BLaER1 (cell line): Measurements from ENCODE around the gene ABI3.

Experiments
- H3K27ac ChIP-seq: shearing (Covaris generic); formaldehyde crosslinking; 2 replicates; pipeline ENCODE4 v1.8.1; 2022
- H3K27me3 ChIP-seq: shearing (Covaris generic); formaldehyde crosslinking; 2 replicates; pipeline ENCODE4 v1.8.1; 2022
- H3K36me3 ChIP-seq: shearing (Covaris generic); formaldehyde crosslinking; 2 replicates; pipeline ENCODE4 v1.8.1; 2022
- H3K4me1 ChIP-seq: shearing (Covaris generic); formaldehyde crosslinking; 2 replicates; pipeline ENCODE4 v1.8.1; 2022
- H3K4me2 ChIP-seq: shearing (Covaris generic); formaldehyde crosslinking; 2 replicates; pipeline ENCODE4 v1.8.1; 2022
- H3K4me3 ChIP-seq: shearing (Covaris generic); formaldehyde crosslinking; 2 replicates; pipeline ENCODE4 v1.8.1; 2022
- H3K9ac ChIP-seq: shearing (Covaris generic); formaldehyde crosslinking; 2 replicates; pipeline ENCODE4 v1.8.1; 2022
- H3K9me3 ChIP-seq: shearing (Covaris generic); formaldehyde crosslinking; 2 replicates; pipeline ENCODE4 v1.8.1; 2022
- H4K20me1 ChIP-seq: shearing (Covaris generic); formaldehyde crosslinking; 2 replicates; pipeline ENCODE4 v1.8.1; 2022
- Cebpa-rat ChIP-seq: shearing (Covaris generic); IDR thresholded peaks from 2 replicates; pipeline ENCODE4 v1.8.1; 2022

The ABI3 gene

DNA sequence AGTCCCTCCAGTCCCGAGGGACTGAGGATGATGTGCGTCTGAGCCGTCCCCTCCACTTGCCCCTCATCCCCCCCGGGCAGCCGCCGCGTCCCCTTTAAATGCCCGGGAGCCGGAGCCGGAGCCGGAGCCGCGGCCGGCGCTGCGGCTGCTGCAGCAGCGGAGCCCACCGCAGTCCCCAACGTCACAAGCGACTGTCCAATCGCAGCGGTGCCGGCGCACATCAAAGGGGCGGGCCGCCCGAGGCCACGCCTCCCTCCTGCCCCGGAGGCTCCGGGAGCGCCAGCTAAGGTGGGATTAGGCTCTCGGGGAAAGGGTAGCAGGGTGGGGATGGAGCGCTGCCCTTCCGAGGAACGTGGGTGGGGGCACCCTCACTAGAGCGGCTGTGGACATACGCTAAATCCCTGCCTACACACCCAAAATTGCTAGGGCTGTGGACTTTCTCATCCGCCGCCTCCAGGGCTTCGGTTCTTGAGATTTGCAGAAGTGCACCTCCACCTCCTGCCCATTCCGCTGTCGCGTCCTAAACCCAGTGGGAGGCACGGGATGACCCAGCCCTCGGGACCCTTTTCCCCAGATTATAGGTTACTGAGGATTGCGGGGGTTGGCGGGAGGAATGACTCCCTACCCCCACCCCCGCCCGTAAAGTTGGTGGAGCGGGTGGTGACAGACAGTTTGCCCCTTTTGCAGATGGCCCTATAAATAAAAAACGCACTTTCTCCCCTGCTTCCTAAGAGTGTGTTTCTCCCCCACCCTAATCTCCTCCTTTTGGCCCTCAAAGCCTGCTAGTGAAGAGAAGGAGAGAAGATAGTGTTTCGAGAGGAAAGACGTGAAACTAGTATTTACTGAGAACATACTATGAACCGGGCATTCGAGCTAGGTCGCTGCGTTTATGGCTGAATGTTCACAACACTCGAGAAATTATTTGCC lies 20.4 kb downstream of the ABI3 start, which contains the start of gene PHOSPHO1:
Gene PHOSPHO1, minus strand, starts transcription at position 152 of the 927 bp plus-strand sequence. CDS start 4,096 bp downstream, outside the sequence.
- Histone ChIP-seq H3K4me1 (peaks cover 32% of the 10 kb centered on the region), H3K27me3 (peaks cover 42% of the 10 kb centered on the region), H3K9me3 (no peaks in the 10 kb centered on the region), H3K27ac (no peak within 1 kb of the TSS), H3K4me2 (peak within 1 kb of the TSS; percentile 99), H3K36me3 (no peaks in the 10 kb centered on the region), H3K9ac (peak within 1 kb of the TSS; percentile 48; the same call in 1 of the 2 replicates), H3K4me3 (peak within 1 kb of the TSS; percentile 70), H4K20me1 (no peaks in the 10 kb centered on the region; the same call in 1 of the 2 replicates)
- TF ChIP-seq Cebpa-rat, result no peak

DNA sequence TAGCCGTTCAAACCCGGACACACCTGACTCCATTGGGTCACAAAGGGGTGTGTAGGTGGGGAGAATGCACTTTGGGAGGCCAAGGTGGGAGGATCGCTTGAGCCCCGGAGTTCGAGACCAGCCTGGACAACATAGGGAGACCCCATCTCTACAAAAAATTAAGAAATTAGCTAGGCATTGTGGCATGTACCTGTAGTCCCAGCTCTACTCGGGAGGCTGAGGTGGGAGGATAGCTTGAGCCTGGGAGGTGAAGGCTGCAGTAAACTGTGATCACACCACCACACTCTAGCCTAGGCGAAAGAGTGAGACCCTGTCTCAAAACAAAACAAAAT lies 21.0 kb downstream of the ABI3 start:
- Histone ChIP-seq H3K4me2 (peak overlapping the region; percentile 99; the same call in 1 of the 2 replicates), H3K36me3 (no peaks in the 10 kb centered on the region), H3K27me3 (peaks cover 36% of the 10 kb centered on the region), H3K4me3 (no peak overlapping the region), H3K4me1 (peaks cover 32% of the 10 kb centered on the region), H4K20me1 (no peaks in the 10 kb centered on the region; the same call in 1 of the 2 replicates), H3K9me3 (no peaks in the 10 kb centered on the region), H3K27ac (no peak overlapping the region), H3K9ac (no peak overlapping the region)
- no peak for TF ChIP-seq Cebpa-rat

DNA sequence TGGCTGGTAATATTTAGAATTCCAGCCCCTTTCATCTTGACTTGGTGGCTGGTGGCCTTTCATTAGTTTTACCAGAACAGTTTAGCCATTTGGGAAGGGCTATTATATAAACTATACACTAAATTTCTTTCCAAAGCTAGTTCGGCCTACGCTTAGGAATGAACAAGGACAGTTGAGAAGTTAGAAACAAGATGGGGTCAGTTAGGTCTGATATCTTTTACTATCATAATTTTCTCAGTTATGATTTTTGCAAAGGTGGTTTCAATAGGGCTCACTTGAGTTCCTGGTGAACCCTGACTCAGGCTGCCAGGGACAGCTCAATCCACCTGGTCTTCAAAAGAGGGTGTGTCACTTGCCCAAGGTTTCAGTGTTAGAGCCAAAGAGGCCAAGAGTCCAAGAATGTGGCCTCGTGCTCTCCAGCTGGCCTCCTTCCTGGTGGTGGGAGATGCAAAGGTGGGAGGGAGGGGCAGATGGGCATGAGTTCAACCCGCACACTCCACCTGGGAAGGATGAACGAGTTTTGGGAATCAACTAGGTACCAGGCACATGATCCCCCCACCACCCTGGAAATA lies 24.1 kb downstream of the ABI3 start:
- Histone ChIP-seq H3K27me3 (peaks cover 23% of the 10 kb centered on the region), H3K4me3 (no peak overlapping the region), H3K36me3 (no peaks in the 10 kb centered on the region), H3K9ac (no peak overlapping the region), H4K20me1 (no peaks in the 10 kb centered on the region), H3K9me3 (no peaks in the 10 kb centered on the region), H3K4me2 (no peak overlapping the region), H3K27ac (no peak overlapping the region), H3K4me1 (peaks cover 14% of the 10 kb centered on the region)
- no peak for TF ChIP-seq Cebpa-rat

DNA sequence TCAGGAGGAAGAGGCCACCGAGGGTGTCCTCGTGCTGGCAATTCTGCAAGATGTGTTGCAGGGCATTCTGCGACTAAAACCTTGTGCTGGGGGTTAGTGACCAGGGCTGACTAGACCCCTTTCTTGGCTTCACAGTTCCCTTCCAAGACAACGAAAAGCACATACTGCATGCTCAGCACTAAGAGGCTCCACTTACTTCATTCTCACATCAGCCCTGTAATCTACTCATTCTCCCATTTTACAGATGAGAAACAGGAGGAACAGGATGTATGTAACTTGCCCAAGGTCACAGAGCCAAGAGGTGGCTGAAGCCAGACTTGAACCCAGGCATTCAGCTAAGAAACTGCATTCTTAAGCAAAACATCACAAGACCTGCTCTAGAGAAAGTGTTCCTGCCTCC lies 25.4 kb downstream of the ABI3 start:
- H3K9ac ChIP-seq, result no peak overlapping the region
- TF ChIP-seq Cebpa-rat, result no peak
- H3K4me2 ChIP-seq, result no peak overlapping the region

DNA sequence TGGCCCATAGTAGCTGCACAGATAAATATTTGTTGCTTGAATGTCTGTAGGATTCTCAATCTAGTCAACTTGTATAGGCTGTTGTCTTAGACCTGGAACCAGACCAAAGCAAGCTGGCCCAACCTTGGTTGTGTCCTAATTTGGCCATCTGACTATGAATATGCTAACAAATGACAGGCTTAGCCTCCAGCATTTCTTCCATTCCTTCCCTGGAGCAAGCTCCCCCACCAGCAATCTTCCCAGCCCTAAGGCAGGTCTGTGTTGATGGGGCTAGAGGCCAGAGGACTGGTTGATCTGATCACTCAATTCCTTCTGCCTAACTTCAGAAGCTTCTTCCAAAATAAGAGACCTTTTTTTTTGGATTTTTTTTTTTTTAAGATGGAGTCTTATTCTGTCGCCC lies 29.5 kb downstream of the ABI3 start:
- H3K9me3 ChIP-seq, result no peaks in the 10 kb centered on the region
- no peaks in the 10 kb centered on the region for H3K36me3 ChIP-seq
- H3K9ac ChIP-seq, result no peak overlapping the region
- H3K4me1 ChIP-seq, result no peaks in the 10 kb centered on the region
- H3K27me3 ChIP-seq, result no peaks in the 10 kb centered on the region
- no peaks in the 10 kb centered on the region for H4K20me1 ChIP-seq
- no peak overlapping the region for H3K4me3 ChIP-seq
- no peak for TF ChIP-seq Cebpa-rat
- no peak overlapping the region for H3K27ac ChIP-seq
- no peak overlapping the region for H3K4me2 ChIP-seq

More for the DNA sequence above, 25.4 kb downstream of the ABI3 start:
- H3K4me1 ChIP-seq, result peaks cover 5% of the 10 kb centered on the region
- no peaks in the 10 kb centered on the region for H3K36me3 ChIP-seq
- H3K4me3 ChIP-seq, result no peak overlapping the region
- peaks cover 10% of the 10 kb centered on the region for H3K27me3 ChIP-seq
- H4K20me1 ChIP-seq, result no peaks in the 10 kb centered on the region
- no peaks in the 10 kb centered on the region for H3K9me3 ChIP-seq
- H3K27ac ChIP-seq, result no peak overlapping the region

DNA sequence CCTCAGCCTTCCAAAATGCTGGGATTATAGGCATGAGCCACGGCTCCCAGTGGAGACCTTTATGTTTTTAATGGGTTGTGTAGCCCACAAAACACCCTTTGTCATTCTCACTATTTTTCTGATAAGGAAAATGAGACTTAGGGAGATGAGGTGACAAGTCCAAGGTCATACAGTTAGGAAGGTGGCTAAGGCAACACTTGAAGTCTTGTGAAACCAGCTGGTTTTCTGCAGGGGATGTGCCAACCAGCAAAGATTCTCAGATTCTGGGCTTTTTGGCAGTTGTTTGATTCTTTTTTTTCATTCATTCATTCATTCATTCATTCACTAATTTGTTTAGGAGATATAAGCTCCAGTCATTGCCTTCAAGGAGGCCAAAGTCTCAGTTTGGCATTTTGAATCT lies 30.1 kb downstream of the ABI3 start:
- Histone ChIP-seq H4K20me1 (no peaks in the 10 kb centered on the region), H3K36me3 (no peaks in the 10 kb centered on the region), H3K4me2 (no peak overlapping the region), H3K9ac (no peak overlapping the region), H3K9me3 (no peaks in the 10 kb centered on the region), H3K27me3 (no peaks in the 10 kb centered on the region), H3K27ac (no peak overlapping the region), H3K4me1 (no peaks in the 10 kb centered on the region), H3K4me3 (no peak overlapping the region)
- no peak for TF ChIP-seq Cebpa-rat

DNA sequence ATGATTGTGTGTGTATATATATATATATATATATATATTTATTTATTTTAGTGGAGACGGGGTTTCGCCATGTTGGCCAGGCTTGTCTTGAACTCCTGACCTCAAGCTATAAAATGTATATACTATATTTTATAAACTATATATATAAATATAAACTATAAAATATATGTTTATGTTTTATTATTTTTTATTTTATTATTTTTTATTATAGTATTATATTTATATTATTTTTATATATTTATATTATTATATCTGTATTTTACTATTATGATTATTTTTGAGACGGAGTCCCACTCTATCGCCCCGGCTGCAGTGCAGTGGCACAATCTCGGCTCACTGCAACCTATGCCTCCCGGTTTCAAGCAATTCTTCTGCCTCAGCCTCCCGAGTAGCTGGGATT lies 30.5 kb downstream of the ABI3 start:
- Histone ChIP-seq H3K4me2 (no peak overlapping the region), H3K36me3 (no peaks in the 10 kb centered on the region), H3K4me1 (no peaks in the 10 kb centered on the region), H3K9me3 (no peaks in the 10 kb centered on the region), H3K27me3 (no peaks in the 10 kb centered on the region), H3K4me3 (no peak overlapping the region), H4K20me1 (no peaks in the 10 kb centered on the region), H3K9ac (no peak overlapping the region), H3K27ac (no peak overlapping the region)
- no peak for TF ChIP-seq Cebpa-rat

DNA sequence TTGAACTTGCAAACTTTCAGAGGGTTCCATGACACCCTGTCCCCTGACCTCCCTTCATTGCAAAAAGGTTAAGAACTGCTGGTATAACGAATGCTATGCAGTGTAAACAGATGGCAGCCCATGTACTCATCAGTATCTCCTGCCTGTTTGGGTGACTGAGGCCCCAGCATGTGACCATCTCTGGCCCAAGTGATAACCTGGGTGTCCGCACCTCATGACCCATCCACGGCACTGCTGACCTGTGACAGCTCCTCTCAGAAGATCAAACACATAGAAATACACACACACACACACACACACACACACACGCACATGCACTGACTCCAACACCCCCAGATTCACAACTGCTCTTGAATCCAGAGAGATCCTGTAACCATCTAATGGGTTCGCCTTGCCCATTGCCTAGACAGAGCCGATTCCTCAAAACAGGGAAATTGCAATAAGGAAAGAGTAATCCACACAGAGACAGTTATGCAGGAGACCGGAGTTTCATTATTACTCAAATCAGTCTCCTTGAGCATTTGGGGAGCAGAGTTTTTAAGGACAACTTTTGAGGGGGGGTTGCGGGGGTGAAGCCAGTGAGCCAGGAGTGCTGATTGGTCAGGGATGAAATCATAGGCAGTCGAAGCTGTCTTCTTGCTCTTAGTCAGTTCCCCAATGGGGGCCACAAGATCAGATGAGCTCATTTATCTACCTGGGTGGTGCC lies 31.3 kb downstream of the ABI3 start:
- Histone ChIP-seq H3K4me2 (no peak overlapping the region), H3K4me3 (no peak overlapping the region), H3K27ac (no peak overlapping the region), H3K4me1 (no peaks in the 10 kb centered on the region), H4K20me1 (no peaks in the 10 kb centered on the region), H3K27me3 (no peaks in the 10 kb centered on the region), H3K9ac (no peak overlapping the region), H3K36me3 (no peaks in the 10 kb centered on the region), H3K9me3 (no peaks in the 10 kb centered on the region)
- TF ChIP-seq Cebpa-rat, result no peak

DNA sequence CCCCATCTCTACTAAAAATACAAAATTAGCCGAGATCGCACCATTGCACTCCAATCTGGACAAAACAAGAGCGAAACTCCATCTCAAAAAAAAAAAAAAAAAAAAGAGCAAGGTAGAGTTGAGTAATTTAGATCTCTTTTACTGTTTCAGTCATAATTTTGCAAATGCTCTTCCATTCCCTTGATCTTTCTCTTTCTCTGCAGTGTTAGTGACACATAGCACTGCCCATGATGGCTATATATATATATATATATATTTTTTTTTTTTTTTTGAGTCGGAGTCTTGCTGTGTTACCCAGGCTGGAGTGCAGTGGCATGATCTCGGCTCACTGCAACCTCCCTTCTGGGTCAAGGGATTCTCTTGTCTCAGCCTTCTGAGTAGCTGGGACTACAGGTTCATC lies 32.3 kb downstream of the ABI3 start:
- no peak overlapping the region for H3K4me3 ChIP-seq
- H3K9me3 ChIP-seq, result no peaks in the 10 kb centered on the region
- no peak overlapping the region for H3K9ac ChIP-seq
- H3K27ac ChIP-seq, result no peak overlapping the region
- H3K4me1 ChIP-seq, result peaks cover 7% of the 10 kb centered on the region
- no peaks in the 10 kb centered on the region for H4K20me1 ChIP-seq
- TF ChIP-seq Cebpa-rat, result no peak
- H3K27me3 ChIP-seq, result no peaks in the 10 kb centered on the region
- H3K36me3 ChIP-seq, result no peaks in the 10 kb centered on the region
- H3K4me2 ChIP-seq, result no peak overlapping the region

DNA sequence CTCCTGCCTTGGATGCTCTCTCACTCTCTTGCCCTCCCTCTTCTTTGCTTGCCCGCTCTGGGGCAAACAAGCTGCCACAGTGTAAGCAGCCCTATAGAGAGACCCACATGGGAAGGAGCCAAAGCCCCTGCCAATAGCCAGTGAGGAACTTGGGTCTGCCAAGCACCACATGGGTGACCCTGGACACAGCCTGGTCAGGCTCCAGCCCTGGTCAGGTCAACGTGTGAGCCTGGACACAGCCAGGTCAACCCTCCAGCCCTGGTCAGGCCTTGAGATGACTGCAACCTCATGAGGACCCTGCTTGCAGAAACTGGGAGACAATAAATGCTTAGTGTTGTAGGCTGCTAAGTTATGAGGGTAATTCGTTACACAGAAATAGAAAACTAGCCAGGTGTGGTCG lies 34.3 kb downstream of the ABI3 start:
- H4K20me1 ChIP-seq, result no peaks in the 10 kb centered on the region
- no peak for TF ChIP-seq Cebpa-rat
- no peaks in the 10 kb centered on the region for H3K9me3 ChIP-seq
- H3K9ac ChIP-seq, result no peak overlapping the region
- H3K36me3 ChIP-seq, result no peaks in the 10 kb centered on the region
- H3K27me3 ChIP-seq, result no peaks in the 10 kb centered on the region
- peaks cover 27% of the 10 kb centered on the region for H3K4me1 ChIP-seq
- H3K4me3 ChIP-seq, result no peak overlapping the region
- no peak overlapping the region for H3K27ac ChIP-seq
- H3K4me2 ChIP-seq, result no peak overlapping the region
